Lower lobe of right lung (tissue), 2 donors: Measurements from ENCODE around the gene NIBAN1. TPM values are rescaled to one million over a fixed set of nuclear protein-coding genes. Genes with fewer than 3 reads are reported as not detected.
"Not testable (repeated sequence)": the region's sequence is repeated elsewhere in the genome, so short reads cannot be mapped to it uniquely, and the experiment has no call there.

ENCODE experiments used
- ATAC-seq, 2 donors: fragments of 200-7000 bp; cut with Tn5 transposase; one replicate each; pipeline ENCODE4 v1.9.1; 2020 to 2022; ENCODE audit warnings: mild to moderate bottlenecking in 2 of 2, moderate library complexity in 2 of 2
- DNase-seq: peaks from one replicate; pipeline ENCODE4 v3.0.0-alpha.2; 2020
- H3K27ac ChIP-seq: fragments of 200-600 bp; one replicate; pipeline ENCODE4 v1.8.0; 2022
- H3K27me3 ChIP-seq: fragments of 200-600 bp; one replicate; pipeline ENCODE4 v1.8.0; 2022; ENCODE audit warnings: low read depth
- H3K36me3 ChIP-seq: fragments of 200-600 bp; one replicate; pipeline ENCODE4 v1.8.0; 2022; ENCODE audit warnings: mild to moderate bottlenecking
- H3K4me1 ChIP-seq: fragments of 200-600 bp; one replicate; pipeline ENCODE4 v1.8.0; 2022
- H3K4me3 ChIP-seq: fragments of 200-600 bp; one replicate; pipeline ENCODE4 v1.8.0; 2022; ENCODE audit warnings: mild to moderate bottlenecking
- H3K9me3 ChIP-seq: fragments of 200-600 bp; one replicate; pipeline ENCODE4 v1.8.0; 2022
- intact Hi-C: fragments of 100-400 bp; cut with DNase I; formaldehyde crosslinking; loops from one replicate; pipeline ENCODE4 v1.11.0; 2022
- total RNA-seq: library from RNA; stranded (reverse); fragmentation: NEBNext Ultra II Directional; extraction: Animal tissue kit (Norgen Biotek cat#: 25700); gene quantifications from one replicate; pipeline ENCODE4 v1.2.1, GENCODE V29; 2021
- TF ChIP-seq, protein P1 (sequence below): fragments of 200-600 bp; IDR thresholded peaks from one replicate; pipeline ENCODE4 v1.8.0; 2022; ENCODE audit warnings: antibody characterized with exemption, mild to moderate bottlenecking
- donor health status: DM: no; HTN: yes; CAD: no; lungs with severe emphysema.

Gene NIBAN1
- total RNA-seq, 1 donor from 2014 or later, result 44.8 TPM

DNA sequence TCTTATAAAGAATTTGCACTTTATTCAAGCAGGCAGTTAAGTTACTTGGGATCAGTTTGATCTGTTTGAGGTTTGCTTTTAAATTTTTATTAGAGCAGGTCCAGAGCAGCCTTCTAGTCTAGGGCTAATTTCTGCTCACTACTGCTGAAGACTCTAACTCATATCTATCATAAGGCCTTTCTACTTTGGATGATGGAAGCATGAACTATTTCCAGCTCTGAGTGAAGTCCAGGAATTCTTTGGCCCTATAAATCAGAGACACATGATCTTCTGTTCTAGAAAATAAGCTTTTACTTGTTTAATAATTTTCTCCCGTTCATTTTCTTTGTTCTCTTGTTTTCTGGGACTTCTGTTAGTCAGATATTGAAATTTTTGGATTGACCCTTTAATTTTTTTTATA, 14.7 kb downstream of the NIBAN1 start:
- peaks cover 8% of the 10 kb centered on the region for H3K4me1 ChIP-seq
- DNase-seq (no peak), ATAC-seq (no peak)
- no peaks in the 10 kb centered on the region for H3K27me3 ChIP-seq
- no peaks in the 10 kb centered on the region for H3K36me3 ChIP-seq
- H3K9me3 ChIP-seq, result no peaks in the 10 kb centered on the region
- no peak overlapping the region for H3K4me3 ChIP-seq
- intact Hi-C loops, result no loop called here
- no peak overlapping the region for H3K27ac ChIP-seq
- TF ChIP-seq, protein P1, sequence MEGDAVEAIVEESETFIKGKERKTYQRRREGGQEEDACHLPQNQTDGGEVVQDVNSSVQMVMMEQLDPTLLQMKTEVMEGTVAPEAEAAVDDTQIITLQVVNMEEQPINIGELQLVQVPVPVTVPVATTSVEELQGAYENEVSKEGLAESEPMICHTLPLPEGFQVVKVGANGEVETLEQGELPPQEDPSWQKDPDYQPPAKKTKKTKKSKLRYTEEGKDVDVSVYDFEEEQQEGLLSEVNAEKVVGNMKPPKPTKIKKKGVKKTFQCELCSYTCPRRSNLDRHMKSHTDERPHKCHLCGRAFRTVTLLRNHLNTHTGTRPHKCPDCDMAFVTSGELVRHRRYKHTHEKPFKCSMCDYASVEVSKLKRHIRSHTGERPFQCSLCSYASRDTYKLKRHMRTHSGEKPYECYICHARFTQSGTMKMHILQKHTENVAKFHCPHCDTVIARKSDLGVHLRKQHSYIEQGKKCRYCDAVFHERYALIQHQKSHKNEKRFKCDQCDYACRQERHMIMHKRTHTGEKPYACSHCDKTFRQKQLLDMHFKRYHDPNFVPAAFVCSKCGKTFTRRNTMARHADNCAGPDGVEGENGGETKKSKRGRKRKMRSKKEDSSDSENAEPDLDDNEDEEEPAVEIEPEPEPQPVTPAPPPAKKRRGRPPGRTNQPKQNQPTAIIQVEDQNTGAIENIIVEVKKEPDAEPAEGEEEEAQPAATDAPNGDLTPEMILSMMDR, result no peak

DNA sequence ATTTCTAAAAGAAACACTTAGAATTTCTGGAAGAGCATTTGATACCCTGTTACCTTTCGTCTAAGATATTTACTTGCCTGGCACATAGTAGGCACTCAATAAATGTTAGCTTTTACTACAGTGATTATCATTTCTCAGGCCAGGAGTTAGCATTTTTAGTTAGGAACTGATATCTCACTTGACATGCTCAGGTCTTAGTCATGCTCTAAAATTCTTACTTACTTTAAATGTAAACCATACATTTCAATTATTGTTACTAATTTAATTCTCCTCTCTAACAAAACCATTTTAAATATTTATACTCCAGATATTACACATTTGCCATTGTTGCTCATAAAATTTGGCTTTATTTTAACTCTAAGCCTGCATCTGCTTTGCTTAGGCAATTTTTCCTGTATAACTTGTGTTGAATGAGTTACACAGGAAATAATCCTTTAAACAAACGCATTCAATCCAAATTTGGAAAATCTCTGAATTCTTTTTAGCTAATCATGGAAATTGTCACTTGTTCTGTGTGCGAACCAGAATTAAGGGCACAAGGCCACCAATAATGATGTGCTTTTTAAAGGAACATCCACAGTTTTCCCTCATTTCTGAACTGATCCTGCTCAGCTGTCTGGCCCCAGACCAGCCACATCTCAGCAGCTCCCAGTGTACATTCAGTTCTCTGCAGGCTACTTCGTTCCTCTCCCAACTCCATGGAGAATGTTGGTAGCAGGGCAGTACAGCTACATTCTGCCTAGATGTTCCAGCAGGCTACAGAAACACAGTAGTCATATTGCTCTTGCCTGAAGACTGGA, 15.6 kb downstream of the NIBAN1 start:
- DNase-seq, result no peak
- intact Hi-C loops, result no loop called here
- H3K9me3 ChIP-seq, result no peaks in the 10 kb centered on the region
- H3K36me3 ChIP-seq, result no peaks in the 10 kb centered on the region
- H3K4me3 ChIP-seq, result no peak overlapping the region
- ATAC-seq, result no peak
- TF ChIP-seq, protein P1, result no peak
- H3K27ac ChIP-seq, result no peak overlapping the region
- H3K27me3 ChIP-seq, result no peaks in the 10 kb centered on the region
- peaks cover 16% of the 10 kb centered on the region for H3K4me1 ChIP-seq

DNA sequence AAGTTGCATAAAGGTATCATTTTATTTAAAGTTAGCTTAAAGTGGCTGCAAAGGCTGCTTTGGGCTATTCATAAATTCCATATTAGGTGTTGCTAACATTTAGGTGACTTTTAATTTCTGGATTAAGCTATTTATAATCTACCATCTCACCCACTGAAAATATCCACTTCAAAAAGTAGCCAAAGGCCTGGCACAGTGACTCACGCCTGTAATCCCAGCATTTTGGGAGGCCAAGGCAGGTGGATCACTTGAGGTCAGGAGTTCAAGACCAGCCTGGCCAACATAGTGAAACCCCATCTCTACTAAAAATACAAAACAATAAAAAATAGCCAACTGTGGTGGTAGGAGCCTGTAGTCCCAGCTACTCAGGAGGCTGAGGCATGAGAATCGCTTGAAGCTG, 16.4 kb downstream of the NIBAN1 start:
- H3K27me3 ChIP-seq, DNase-seq, H3K9me3 ChIP-seq, H3K27ac ChIP-seq, H3K36me3 ChIP-seq, H3K4me3 ChIP-seq, ATAC-seq, intact Hi-C loops: not testable (repeated sequence)
- peaks cover 17% of the 10 kb centered on the region for H3K4me1 ChIP-seq

DNA sequence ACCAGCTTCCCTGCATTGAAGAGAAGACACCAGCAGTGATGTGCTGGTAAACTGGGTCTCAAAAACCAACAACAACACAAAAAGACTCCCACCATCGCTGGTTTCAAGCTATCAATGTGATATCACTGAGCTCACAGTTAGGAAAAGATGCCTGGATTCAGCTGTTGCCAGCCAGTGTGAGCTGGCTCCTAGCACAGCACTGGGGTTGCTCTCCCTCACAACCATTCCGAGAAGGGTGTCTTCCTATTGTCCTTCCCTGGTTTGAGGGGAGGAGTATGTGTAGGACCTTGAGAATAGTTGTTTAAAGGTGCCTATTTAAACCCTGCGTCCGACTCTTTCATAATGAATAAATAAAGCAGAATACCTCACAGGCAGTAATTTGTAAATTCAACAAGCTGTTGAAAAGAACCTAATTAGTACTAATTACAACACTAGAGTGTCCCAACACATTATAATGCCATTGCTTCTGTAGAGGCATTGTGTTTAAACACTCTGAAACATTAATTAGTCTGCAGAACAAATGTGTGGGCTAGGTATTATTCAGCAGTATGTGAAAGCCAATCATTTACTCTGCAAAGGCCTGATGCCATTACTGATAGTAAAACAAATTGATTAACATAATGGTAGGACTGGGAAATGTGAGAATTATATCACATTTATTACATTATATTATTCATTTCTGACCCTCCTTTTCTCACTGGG, 17.2 kb downstream of the NIBAN1 start:
- intact Hi-C loops, result no loop called here
- Histone ChIP-seq H3K4me3 (no peak overlapping the region), H3K4me1 (peaks cover 17% of the 10 kb centered on the region), H3K9me3 (no peaks in the 10 kb centered on the region), H3K36me3 (no peaks in the 10 kb centered on the region), H3K27me3 (no peaks in the 10 kb centered on the region), H3K27ac (no peak overlapping the region)
- DNase-seq, result no peak
- ATAC-seq, result no peak
- TF ChIP-seq, protein P1, result no peak

DNA sequence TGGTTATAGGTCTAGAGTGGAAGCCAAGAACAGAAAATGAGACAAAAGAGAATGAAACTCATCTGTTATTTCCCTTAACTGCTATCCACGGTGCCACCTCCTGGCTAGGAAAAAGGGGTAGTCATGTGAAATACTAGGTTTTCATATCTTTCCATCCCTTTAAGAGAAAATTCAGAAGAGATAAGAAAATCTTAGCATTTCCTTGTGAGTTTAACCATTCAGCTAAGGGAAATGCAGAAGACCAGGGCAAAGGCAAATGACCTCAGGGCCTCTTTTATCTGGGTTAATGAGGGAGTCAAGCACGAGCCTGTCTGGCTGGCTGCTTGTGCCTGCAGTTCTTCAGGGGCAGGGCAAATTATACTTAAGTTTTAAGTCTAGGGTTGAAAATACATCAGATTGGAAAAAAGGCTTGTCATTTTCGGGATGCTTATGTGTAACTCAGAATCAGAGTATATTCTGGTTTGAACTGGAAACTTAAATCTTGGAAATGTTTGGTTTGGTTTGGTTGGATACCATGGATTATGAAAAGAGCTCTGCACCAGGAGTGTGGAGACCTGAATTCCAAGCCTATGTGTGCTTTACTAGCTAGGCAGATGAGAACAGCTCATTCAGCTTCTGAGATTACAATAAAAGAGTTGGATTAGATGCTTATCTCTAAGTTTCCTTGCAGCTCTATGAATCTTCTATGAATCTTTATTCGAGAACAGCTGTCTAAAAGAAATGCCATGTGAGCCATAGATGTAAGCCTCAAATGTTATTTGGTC, 19.9 kb downstream of the NIBAN1 start:
- H3K4me1 ChIP-seq, result peaks cover 17% of the 10 kb centered on the region
- H3K27ac ChIP-seq, result no peak overlapping the region
- DNase-seq, result no peak
- H3K36me3 ChIP-seq, result no peaks in the 10 kb centered on the region
- intact Hi-C loops, result no loop called here
- TF ChIP-seq, protein P1, result no peak
- peak in 1 of 2 donors; percentile 45 for ATAC-seq
- no peaks in the 10 kb centered on the region for H3K27me3 ChIP-seq
- no peak overlapping the region for H3K4me3 ChIP-seq
- no peaks in the 10 kb centered on the region for H3K9me3 ChIP-seq
